ENCODE measurements around the gene TANC1. TPM values are rescaled to one million over a fixed set of nuclear protein-coding genes. Genes with fewer than 3 reads are reported as not detected.

TANC1 gene
- total RNA-seq, 1 experiment from 2014 or later = 2.5 TPM

- H3T11ph ChIP-seq (ENCODE audit: low read length) = no peak overlapping the region
- no peaks in the 10 kb centered on the region for H3K79me1 ChIP-seq (ENCODE audit: insufficient read depth, low read depth, low read length, poor library complexity, severe bottlenecking)
- no peak overlapping the region for H3K14ac ChIP-seq (ENCODE audit: insufficient read depth, low read length)
- no peak overlapping the region for H4K5ac ChIP-seq (ENCODE audit: insufficient read length, low read depth, low read length)
- no peak for DNase-seq
- no peaks in the 10 kb centered on the region for H3K27me3 ChIP-seq (ENCODE audit: insufficient read depth, low read length)
- H3K4ac ChIP-seq (ENCODE audit: low read depth, low read length) = no peak overlapping the region
- no peaks in the 10 kb centered on the region; the same call in 1 of the 2 replicates for H3K4me1 ChIP-seq (ENCODE audit: insufficient read depth, low read length)
- no peak overlapping the region for H2BK15ac ChIP-seq (ENCODE audit: low read depth, low read length)
- no peaks in the 10 kb centered on the region for H4K20me1 ChIP-seq (ENCODE audit: control insufficient read depth, insufficient read depth, insufficient read length)
- no peaks in the 10 kb centered on the region for H3K27me3 Mint-ChIP-seq (ENCODE audit: low read depth)
- peaks cover 13 to 21% of the 10 kb centered on the region in 2 experiments for H3K9me3 Mint-ChIP-seq
- H2BK5ac ChIP-seq (ENCODE audit: insufficient read length, low read length) = no peak overlapping the region
- H3K23me2 ChIP-seq (ENCODE audit: insufficient read length, low read depth, low read length, poor library complexity, severe bottlenecking) = no peaks in the 10 kb centered on the region
- no peak overlapping the region for H3K4me3 Mint-ChIP-seq
- TF ChIP-seq CTCF (conservative IDR thresholded peaks at IDR 0.05) = no peak
- WGBS (ENCODE audit: extremely low coverage, insufficient read length, low lambda C conversion rate) = no CpG with 5 or more reads among the region's 7 CpGs
- H3K27ac Mint-ChIP-seq = no peak overlapping the region; a peak in 1 of 7 replicates
- H2AK5ac ChIP-seq (ENCODE audit: insufficient read length, low read length) = no peak overlapping the region
- H4K8ac ChIP-seq (replicated peaks; ENCODE audit: insufficient read length, low read depth, low read length) = no peak overlapping the region
- no peak overlapping the region for H3K23ac ChIP-seq (ENCODE audit: insufficient read length, low read depth, low read length)
- no peak overlapping the region for H3K4me2 ChIP-seq (ENCODE audit: insufficient read depth, insufficient read length, low read length)
- no peak overlapping the region for H4K91ac ChIP-seq (ENCODE audit: insufficient read length, low read depth, low read length)
- H2BK120ac ChIP-seq (ENCODE audit: low read depth, low read length, poor library complexity, severe bottlenecking) = no peak overlapping the region
- H2BK12ac ChIP-seq (ENCODE audit: insufficient read length, low read depth, low read length) = no peak overlapping the region
- H3K27ac ChIP-seq (ENCODE audit: insufficient read length, low read depth, low read length) = no peak overlapping the region
- H3K9me3 ChIP-seq (ENCODE audit: control insufficient read depth, low read depth, low read length) = no peaks in the 10 kb centered on the region
- H3K4me1 Mint-ChIP-seq = peaks cover 26 to 38% of the 10 kb centered on the region in 2 experiments
- H3K18ac ChIP-seq (ENCODE audit: insufficient read length, low read depth, low read length) = no peak overlapping the region
- no peak overlapping the region for H2AFZ ChIP-seq (ENCODE audit: low read length)
- H3K79me2 ChIP-seq (ENCODE audit: insufficient read depth, low read length) = no peaks in the 10 kb centered on the region
- peaks cover 4 to 10% (median 7%) of the 10 kb centered on the region in 3 experiments for H3K36me3 Mint-ChIP-seq (ENCODE audit: insufficient read depth in 1 of 3, low read depth in 3 of 3)
- H2BK20ac ChIP-seq (ENCODE audit: low read depth, low read length, poor library complexity, severe bottlenecking) = no peak overlapping the region
- H3K9ac ChIP-seq (ENCODE audit: extremely low read depth, insufficient read length, low read length) = no peak overlapping the region
- no peak overlapping the region for H3K56ac ChIP-seq (ENCODE audit: insufficient read length, low read depth, low read length)
Measured at GRCh38 chr2:159034713-159035112, 66.3 kb downstream of the TANC1 start.
